Suprapubic skin (tissue), 4 donors: ENCODE measurements around the gene PRR23B.

Source experiments
- EP300 ChIP-seq: sonication (generic); formaldehyde crosslinking; IDR thresholded peaks from one replicate; pipeline ENCODE4 v1.6.1; 2017; ENCODE audit warnings: antibody characterized with exemption
- POLR2A ChIP-seq, 2 donors: fragments of 450-650 bp; IDR thresholded peaks; one replicate each; pipeline ENCODE4 v1.6.1; 2017; ENCODE audit warnings: antibody characterized with exemption in 2 of 2, mild to moderate bottlenecking in 2 of 2, moderate library complexity in 2 of 2
- POLR2AphosphoS5 ChIP-seq, 3 donors: sonication (generic); formaldehyde crosslinking; IDR thresholded peaks; one replicate each; pipeline ENCODE4 v1.6.1; 2017; ENCODE audit warnings: antibody characterized with exemption in 3 of 3
- TF ChIP-seq, protein P1 (sequence below), 2 donors: fragments of 200-600 bp in 1 of 2; fragments of 450-650 bp in 1 of 2; sonication (generic) in 1 of 2; IDR thresholded peaks; one replicate each; pipeline ENCODE4 v1.5.1; 2016 to 2019; ENCODE audit warnings: antibody characterized with exemption in 2 of 2, mild to moderate bottlenecking in 1 of 2, moderate library complexity in 1 of 2

DNA sequence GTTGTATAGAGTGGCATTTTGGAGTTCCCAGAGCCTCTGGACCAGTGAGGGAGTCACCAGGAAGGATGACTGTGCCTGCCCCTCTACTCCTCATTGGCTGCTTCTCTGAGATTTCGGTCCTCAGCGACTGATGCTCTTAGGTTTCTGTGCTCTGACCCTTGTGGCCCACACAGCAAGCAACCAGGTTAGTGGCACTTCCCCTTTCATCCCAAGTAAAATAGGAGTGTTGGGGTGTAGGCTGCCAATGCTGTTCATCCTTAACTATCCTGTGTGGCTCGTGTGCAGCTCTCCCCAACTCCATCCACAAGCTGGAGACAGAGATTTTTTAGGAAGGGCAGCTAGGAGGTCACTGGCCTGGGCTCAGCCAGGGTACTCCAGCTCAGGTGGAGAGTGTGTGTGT, 35.9 kb downstream of the PRR23B start:
- no peak for TF ChIP-seq POLR2AphosphoS5 (IDR thresholded peaks at IDR 0.05)
- TF ChIP-seq, protein P1, sequence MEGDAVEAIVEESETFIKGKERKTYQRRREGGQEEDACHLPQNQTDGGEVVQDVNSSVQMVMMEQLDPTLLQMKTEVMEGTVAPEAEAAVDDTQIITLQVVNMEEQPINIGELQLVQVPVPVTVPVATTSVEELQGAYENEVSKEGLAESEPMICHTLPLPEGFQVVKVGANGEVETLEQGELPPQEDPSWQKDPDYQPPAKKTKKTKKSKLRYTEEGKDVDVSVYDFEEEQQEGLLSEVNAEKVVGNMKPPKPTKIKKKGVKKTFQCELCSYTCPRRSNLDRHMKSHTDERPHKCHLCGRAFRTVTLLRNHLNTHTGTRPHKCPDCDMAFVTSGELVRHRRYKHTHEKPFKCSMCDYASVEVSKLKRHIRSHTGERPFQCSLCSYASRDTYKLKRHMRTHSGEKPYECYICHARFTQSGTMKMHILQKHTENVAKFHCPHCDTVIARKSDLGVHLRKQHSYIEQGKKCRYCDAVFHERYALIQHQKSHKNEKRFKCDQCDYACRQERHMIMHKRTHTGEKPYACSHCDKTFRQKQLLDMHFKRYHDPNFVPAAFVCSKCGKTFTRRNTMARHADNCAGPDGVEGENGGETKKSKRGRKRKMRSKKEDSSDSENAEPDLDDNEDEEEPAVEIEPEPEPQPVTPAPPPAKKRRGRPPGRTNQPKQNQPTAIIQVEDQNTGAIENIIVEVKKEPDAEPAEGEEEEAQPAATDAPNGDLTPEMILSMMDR (IDR thresholded peaks at IDR 0.05) = no peak
- TF ChIP-seq POLR2A (IDR thresholded peaks at IDR 0.05) = no peak
- no peak for TF ChIP-seq EP300
